B cell (primary cell): ENCODE data around the gene GLIPR2. TPM values are rescaled to one million over a fixed set of nuclear protein-coding genes. Genes with fewer than 3 reads are reported as not detected.

ENCODE experiments used
- ATAC-seq: fragments of 200-7000 bp; cut with Tn5 transposase; one replicate; pipeline ENCODE4 v1.10.0; 2021; ENCODE audit warnings: low read depth, mild to moderate bottlenecking, moderate number of reproducible peaks, moderate library complexity
- CTCF ChIA-PET: fragments of 350-600 bp; sonication (Branson Sonifier 250); formaldehyde crosslinking; loops from one replicate; lab custom pipeline; 2021; ENCODE audit warnings: antibody characterized with exemption, inconsistent platforms; lab: Charles Lee
- POLR2A ChIA-PET: fragments of 350-600 bp; sonication (Branson Sonifier 250); formaldehyde crosslinking; loops from one replicate; lab custom pipeline; 2021; ENCODE audit warnings: antibody characterized with exemption; lab: Charles Lee
- DNase-seq: peaks from one replicate; pipeline ENCODE4 v3.0.0; 2013
- H2AFZ ChIP-seq: 2 replicates; pipeline ENCODE4 v1.6.1; 2012; ENCODE audit warnings: mild to moderate bottlenecking, low read depth, low read length; ENCODE audit not compliant: insufficient read depth, poor library complexity, severe bottlenecking
- H3K27ac ChIP-seq, 2 donors: 1 replicate in 1 of 2; 2 replicates in 1 of 2; pipeline ENCODE4 v1.5.1; 2012 to 2013; ENCODE audit warnings: low read length in 2 of 2, mild to moderate bottlenecking in 2 of 2, moderate library complexity in 1 of 2
- H3K27me3 ChIP-seq, 4 experiments: fragments of 200-600 bp in 1 of 4; sonication (generic) in 1 of 4; replicated peaks in 1 of 4; 1 replicate in 2 of 4; 2 replicates in 2 of 4; pipeline versions ENCODE4 v1.6.1 to v1.7.0; 2013 to 2016; ENCODE audit warnings: low read length in 3 of 4, mild to moderate bottlenecking in 2 of 4, mixed read lengths in 1 of 4, moderate library complexity in 1 of 4; ENCODE audit not compliant: insufficient read depth in 4 of 4, control insufficient read depth in 3 of 4; ENCODE audit errors: control extremely low read depth in 1 of 4
- H3K36me3 ChIP-seq, 2 experiments: replicated peaks in 1 of 2; 1 replicate in 1 of 2; 2 replicates in 1 of 2; pipeline versions ENCODE4 v1.6.1 to v1.7.1; 2013; ENCODE audit warnings: low read length in 1 of 2; ENCODE audit not compliant: insufficient read depth in 2 of 2, control insufficient read depth in 1 of 2; ENCODE audit errors: control extremely low read depth in 1 of 2, extremely low read depth in 1 of 2
- H3K4me1 ChIP-seq, 2 donors: fragments of 200-600 bp in 1 of 2; sonication (generic) in 1 of 2; 1 replicate in 1 of 2; 2 replicates in 1 of 2; pipeline versions ENCODE4 v1.5.1 to v1.6.1; 2013 to 2017; ENCODE audit warnings: low read length in 2 of 2; ENCODE audit not compliant: control insufficient read depth in 2 of 2, insufficient read depth in 2 of 2
- H3K4me2 ChIP-seq: replicated peaks from 2 replicates; pipeline ENCODE3; 2012; ENCODE audit warnings: mild to moderate bottlenecking, low read depth, low read length; ENCODE audit not compliant: poor library complexity, severe bottlenecking
- H3K4me3 ChIP-seq, 5 experiments: fragments of 200-600 bp in 1 of 5; sonication (generic) in 1 of 5; 1 replicate in 3 of 5; 2 replicates in 2 of 5; pipeline versions ENCODE4 v1.5.1 to v1.7.0; 2011 to 2016; ENCODE audit warnings: low read length in 4 of 5, mild to moderate bottlenecking in 4 of 5, low read depth in 2 of 5, control low read depth in 1 of 5, moderate library complexity in 1 of 5; ENCODE audit not compliant: insufficient read depth in 1 of 5; ENCODE audit errors: control extremely low read depth in 1 of 5, extremely low read depth in 1 of 5
- H3K79me2 ChIP-seq: fragments of 200-600 bp; sonication (generic); one replicate; pipeline ENCODE4 v1.6.0; 2016; ENCODE audit warnings: low read length; ENCODE audit not compliant: control insufficient read depth, insufficient read depth
- H3K9ac ChIP-seq: fragments of 200-600 bp; sonication (generic); 2 replicates; pipeline ENCODE4 v1.6.1; 2017; ENCODE audit warnings: mild to moderate bottlenecking, low read length, moderate library complexity
- H3K9me3 ChIP-seq, 3 donors: one replicate each; pipeline versions ENCODE4 v1.6.1 to v1.7.1; 2013; ENCODE audit warnings: low read length in 2 of 3; ENCODE audit not compliant: control insufficient read depth in 2 of 3, insufficient read depth in 1 of 3; ENCODE audit errors: control extremely low read depth in 1 of 3
- H4K20me1 ChIP-seq: 2 replicates; pipeline ENCODE4 v1.6.0; 2012; ENCODE audit warnings: mild to moderate bottlenecking, low read length; ENCODE audit not compliant: insufficient read depth, control insufficient read depth, poor library complexity, severe bottlenecking
- H3K27ac Mint-ChIP-seq: one replicate; pipeline ENCODE4 v1.8.0; 2021; ENCODE audit warnings: mixed read lengths
- H3K27me3 Mint-ChIP-seq: one replicate; pipeline ENCODE4 v1.8.0; 2021; ENCODE audit warnings: mixed read lengths
- H3K4me1 Mint-ChIP-seq: one replicate; pipeline ENCODE4 v1.8.0; 2021; ENCODE audit warnings: mixed read lengths
- H3K4me3 Mint-ChIP-seq: one replicate; pipeline ENCODE4 v1.8.0; 2021; ENCODE audit warnings: mixed read lengths
- H3K9me3 Mint-ChIP-seq: one replicate; pipeline ENCODE4 v1.8.0; 2022; ENCODE audit warnings: mixed read lengths; ENCODE audit not compliant: insufficient read depth
- EZH2 ChIP-seq: IDR thresholded peaks from 2 replicates; pipeline ENCODE4 v1.6.1; 2012; ENCODE audit warnings: borderline replicate concordance, low read depth, mild to moderate bottlenecking, moderate library complexity, low read length; ENCODE audit not compliant: insufficient read depth, poor library complexity, severe bottlenecking
- WGBS: methylation state at CpG from one replicate; pipeline ENCODE4 v1.1.5; 2013; ENCODE audit warnings: missing lambda C conversion rate; ENCODE audit not compliant: insufficient coverage; 5-methylcytosine and 5-hydroxymethylcytosine counted together
- intact Hi-C: fragments of 100-400 bp; cut with micrococcal nuclease; formaldehyde crosslinking; loops from one replicate; pipeline ENCODE4 v1.10.0; 2022
- polyA plus RNA-seq: library from polyadenylated mRNA; depleted of rRNA; stranded (reverse); fragments of >200 nt; gene quantifications from 2 replicates; pipeline ENCODE4 v1.2.3, GENCODE V29; 2012
- total RNA-seq, 2 donors: library from RNA; stranded (reverse); fragments of 120-200 nt in 1 of 2; gene quantifications; 1 replicate in 1 of 2; 2 replicates in 1 of 2; pipeline versions ENCODE4 v1.2.3 to v1.2.4, GENCODE V29; 2013 to 2022
- TF ChIP-seq, protein P1 (sequence below): fragments of 200-600 bp; IDR thresholded peaks from one replicate; pipeline ENCODE4 v1.8.0; 2022; ENCODE audit warnings: antibody characterized with exemption, mild to moderate bottlenecking

The GLIPR2 gene
- total and polyA plus RNA-seq, 2 donors (not counting 1 experiment from before 2014, with no cell fraction given): 13.7 to 14.6 TPM

GRCh38 chr9:36189976-36190375, 53.4 kb downstream of the GLIPR2 start:
- H3K27ac Mint-ChIP-seq: peak overlapping the region; percentile 66
- peak overlapping the region; percentile 76 to 93 for H3K27ac ChIP-seq
- no peaks in the 10 kb centered on the region for H3K9me3 ChIP-seq
- ChIA-PET POLR2A (interaction anchor here (0.6 to 1.6 kb wide), 5 partner anchors 23 to 1110 kb away, joined by 3 to 11 read pairs (median 6); partner anchors contain the start of genes GLIPR2 and RECK), CTCF (interaction anchor here (0.7 to 7.1 kb wide), 16 partner anchors 9 to 539 kb away, joined by 3 to 44 read pairs (median 4); partner anchors contain the start of genes CCIN and GLIPR2)
- peak overlapping the region; percentile 91 for H3K4me3 Mint-ChIP-seq
- intact Hi-C loops: loop anchor here (1.0 to 5.0 kb wide), 10 partner anchors 24 to 458 kb away; partner anchors contain the start of genes CREB3, GLIPR2, GNE and RNF38
- peaks cover 51% of the 10 kb centered on the region for H3K4me1 Mint-ChIP-seq
- H3K27me3 ChIP-seq: no peaks in the 10 kb centered on the region
- no peaks in the 10 kb centered on the region for H3K27me3 Mint-ChIP-seq
- peak overlapping the region; percentile 66 to 96 (median 91) for H3K4me3 ChIP-seq
- 10% methylated on average over 3 of the region's 9 CpGs for WGBS
- peaks cover 32 to 43% of the 10 kb centered on the region in 2 donors for H3K4me1 ChIP-seq
- H3K4me2 ChIP-seq: peak overlapping the region; percentile 91
- peaks cover 42% of the 10 kb centered on the region for H3K79me2 ChIP-seq
- peak overlapping the region; percentile 89 for H3K9ac ChIP-seq
- peaks cover 0 to 8% of the 10 kb centered on the region in 2 experiments for H3K36me3 ChIP-seq
- no peaks in the 10 kb centered on the region for H3K9me3 Mint-ChIP-seq
- ATAC-seq (no peak), DNase-seq (peak; percentile 35)
- H4K20me1 ChIP-seq: peaks cover 35% of the 10 kb centered on the region
- TF ChIP-seq, protein P1, sequence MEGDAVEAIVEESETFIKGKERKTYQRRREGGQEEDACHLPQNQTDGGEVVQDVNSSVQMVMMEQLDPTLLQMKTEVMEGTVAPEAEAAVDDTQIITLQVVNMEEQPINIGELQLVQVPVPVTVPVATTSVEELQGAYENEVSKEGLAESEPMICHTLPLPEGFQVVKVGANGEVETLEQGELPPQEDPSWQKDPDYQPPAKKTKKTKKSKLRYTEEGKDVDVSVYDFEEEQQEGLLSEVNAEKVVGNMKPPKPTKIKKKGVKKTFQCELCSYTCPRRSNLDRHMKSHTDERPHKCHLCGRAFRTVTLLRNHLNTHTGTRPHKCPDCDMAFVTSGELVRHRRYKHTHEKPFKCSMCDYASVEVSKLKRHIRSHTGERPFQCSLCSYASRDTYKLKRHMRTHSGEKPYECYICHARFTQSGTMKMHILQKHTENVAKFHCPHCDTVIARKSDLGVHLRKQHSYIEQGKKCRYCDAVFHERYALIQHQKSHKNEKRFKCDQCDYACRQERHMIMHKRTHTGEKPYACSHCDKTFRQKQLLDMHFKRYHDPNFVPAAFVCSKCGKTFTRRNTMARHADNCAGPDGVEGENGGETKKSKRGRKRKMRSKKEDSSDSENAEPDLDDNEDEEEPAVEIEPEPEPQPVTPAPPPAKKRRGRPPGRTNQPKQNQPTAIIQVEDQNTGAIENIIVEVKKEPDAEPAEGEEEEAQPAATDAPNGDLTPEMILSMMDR: no peak
- no peak for TF ChIP-seq EZH2
- peak overlapping the region; percentile 83 for H2AFZ ChIP-seq
